Ramos (cell line): Measurements from ENCODE around the gene DCDC2C.
"Not testable (repeated sequence)": the region's sequence is repeated elsewhere in the genome, so short reads cannot be mapped to it uniquely, and the experiment has no call there.

ENCODE experiments used
- in situ Hi-C: fragments of 300-500 bp; cut with MboI; formaldehyde crosslinking; loops from one replicate; pipeline ENCODE4 v1.14.3; 2022; ENCODE audit warnings: low sequenced_read_pairs; ENCODE audit not compliant: unreplicated experiment

DCDC2C gene

GRCh38 chr2:3806168-3806567 lies 102.8 kb downstream of the DCDC2C start:
- in situ Hi-C loops: no loop called here

GRCh38 chr2:3806730-3807129 lies 103.4 kb downstream of the DCDC2C start:
- in situ Hi-C loops: no loop called here

GRCh38 chr2:3807853-3808252 lies 104.5 kb downstream of the DCDC2C start:
- in situ Hi-C loops: no loop called here

GRCh38 chr2:3814706-3815245 lies 111.4 kb downstream of the DCDC2C start:
- in situ Hi-C loops: no loop called here

GRCh38 chr2:3817144-3817543 lies 113.8 kb downstream of the DCDC2C start:
- in situ Hi-C loops: not testable (repeated sequence)

- in situ Hi-C loops: no loop called here
These were observed 120.4 kb downstream of the DCDC2C start for GRCh38 chr2:3823748-3824147.

GRCh38 chr2:3827673-3828575 lies 124.5 kb downstream of the DCDC2C start:
- in situ Hi-C loops: no loop called here

- in situ Hi-C loops: no loop called here
These were observed 127.4 kb downstream of the DCDC2C start for GRCh38 chr2:3830796-3831195.

GRCh38 chr2:3837086-3837485 lies 133.7 kb downstream of the DCDC2C start:
- in situ Hi-C loops: no loop called here

GRCh38 chr2:3838348-3838747 lies 135.0 kb downstream of the DCDC2C start:
- in situ Hi-C loops: no loop called here

GRCh38 chr2:3839476-3839875 lies 136.1 kb downstream of the DCDC2C start:
- in situ Hi-C loops: no loop called here

GRCh38 chr2:3840611-3841155 lies 137.3 kb downstream of the DCDC2C start:
- in situ Hi-C loops: no loop called here

GRCh38 chr2:3847397-3848052 lies 144.2 kb downstream of the DCDC2C start:
- in situ Hi-C loops: no loop called here

- in situ Hi-C loops: no loop called here
These were observed 145.4 kb downstream of the DCDC2C start for GRCh38 chr2:3848776-3849175.

- in situ Hi-C loops: no loop called here
These were observed 145.8 kb downstream of the DCDC2C start for GRCh38 chr2:3849213-3849612.

GRCh38 chr2:3857576-3857975 lies 154.2 kb downstream of the DCDC2C start:
- in situ Hi-C loops: no loop called here

GRCh38 chr2:3864943-3865865 lies 161.8 kb downstream of the DCDC2C start:
- in situ Hi-C loops: no loop called here

GRCh38 chr2:3867469-3867868 lies 164.1 kb downstream of the DCDC2C start:
- in situ Hi-C loops: no loop called here

GRCh38 chr2:3868012-3868805 lies 164.8 kb downstream of the DCDC2C start:
- in situ Hi-C loops: no loop called here
